ENCODE data around the gene ZFYVE27.

ZFYVE27 gene

DNA sequence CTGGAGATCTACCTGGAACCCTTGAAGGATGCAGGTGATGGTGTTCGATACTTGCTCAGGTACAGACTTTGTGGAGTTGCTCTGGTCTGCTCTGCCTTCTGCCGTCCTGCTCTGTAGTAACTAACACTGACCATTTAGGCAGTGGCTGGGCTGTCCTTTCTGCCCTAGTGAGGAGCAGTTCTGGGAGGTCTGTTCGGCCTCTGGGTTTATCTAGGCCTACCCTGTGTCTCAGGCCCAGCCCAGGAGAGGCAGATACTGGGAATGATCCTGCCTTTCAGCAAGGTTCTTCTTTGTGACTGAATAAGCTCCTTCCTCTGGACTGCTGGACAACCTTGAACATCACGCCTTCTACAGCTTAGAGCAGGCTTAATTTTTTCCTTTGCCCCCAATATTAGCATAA, 1.7 kb downstream of the ZFYVE27 start:
- TF ChIP-seq, protein P1, sequence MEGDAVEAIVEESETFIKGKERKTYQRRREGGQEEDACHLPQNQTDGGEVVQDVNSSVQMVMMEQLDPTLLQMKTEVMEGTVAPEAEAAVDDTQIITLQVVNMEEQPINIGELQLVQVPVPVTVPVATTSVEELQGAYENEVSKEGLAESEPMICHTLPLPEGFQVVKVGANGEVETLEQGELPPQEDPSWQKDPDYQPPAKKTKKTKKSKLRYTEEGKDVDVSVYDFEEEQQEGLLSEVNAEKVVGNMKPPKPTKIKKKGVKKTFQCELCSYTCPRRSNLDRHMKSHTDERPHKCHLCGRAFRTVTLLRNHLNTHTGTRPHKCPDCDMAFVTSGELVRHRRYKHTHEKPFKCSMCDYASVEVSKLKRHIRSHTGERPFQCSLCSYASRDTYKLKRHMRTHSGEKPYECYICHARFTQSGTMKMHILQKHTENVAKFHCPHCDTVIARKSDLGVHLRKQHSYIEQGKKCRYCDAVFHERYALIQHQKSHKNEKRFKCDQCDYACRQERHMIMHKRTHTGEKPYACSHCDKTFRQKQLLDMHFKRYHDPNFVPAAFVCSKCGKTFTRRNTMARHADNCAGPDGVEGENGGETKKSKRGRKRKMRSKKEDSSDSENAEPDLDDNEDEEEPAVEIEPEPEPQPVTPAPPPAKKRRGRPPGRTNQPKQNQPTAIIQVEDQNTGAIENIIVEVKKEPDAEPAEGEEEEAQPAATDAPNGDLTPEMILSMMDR (IDR thresholded peaks at IDR 0.05; ENCODE audit: low read depth, low read length), result no peak
- no peak for DNase-seq (ENCODE audit: extremely low read depth, low read depth)

DNA sequence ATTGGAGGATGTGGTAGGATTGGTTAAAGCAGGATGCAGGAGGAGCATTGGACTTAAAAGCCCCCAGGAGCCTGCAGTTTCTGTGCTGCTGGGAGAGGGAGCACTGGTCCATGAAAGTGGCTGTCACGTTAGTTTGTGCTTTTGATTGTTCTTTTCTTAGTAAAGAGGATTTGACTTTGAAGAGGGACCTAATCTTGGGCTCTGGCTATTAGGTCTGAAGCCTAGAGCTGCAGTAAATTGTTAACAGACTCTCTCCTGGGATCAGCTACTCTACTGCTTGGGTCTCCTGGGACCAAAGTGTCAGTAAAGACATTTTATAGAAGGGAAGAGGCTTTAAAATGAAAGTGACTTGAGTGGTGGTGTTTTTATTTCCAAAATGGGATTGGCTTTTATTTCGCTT, 3.7 kb downstream of the ZFYVE27 start:
- TF ChIP-seq, protein P1 (IDR thresholded peaks at IDR 0.05; ENCODE audit: low read depth, low read length), result no peak
- no peak for DNase-seq (ENCODE audit: extremely low read depth, low read depth)

DNA sequence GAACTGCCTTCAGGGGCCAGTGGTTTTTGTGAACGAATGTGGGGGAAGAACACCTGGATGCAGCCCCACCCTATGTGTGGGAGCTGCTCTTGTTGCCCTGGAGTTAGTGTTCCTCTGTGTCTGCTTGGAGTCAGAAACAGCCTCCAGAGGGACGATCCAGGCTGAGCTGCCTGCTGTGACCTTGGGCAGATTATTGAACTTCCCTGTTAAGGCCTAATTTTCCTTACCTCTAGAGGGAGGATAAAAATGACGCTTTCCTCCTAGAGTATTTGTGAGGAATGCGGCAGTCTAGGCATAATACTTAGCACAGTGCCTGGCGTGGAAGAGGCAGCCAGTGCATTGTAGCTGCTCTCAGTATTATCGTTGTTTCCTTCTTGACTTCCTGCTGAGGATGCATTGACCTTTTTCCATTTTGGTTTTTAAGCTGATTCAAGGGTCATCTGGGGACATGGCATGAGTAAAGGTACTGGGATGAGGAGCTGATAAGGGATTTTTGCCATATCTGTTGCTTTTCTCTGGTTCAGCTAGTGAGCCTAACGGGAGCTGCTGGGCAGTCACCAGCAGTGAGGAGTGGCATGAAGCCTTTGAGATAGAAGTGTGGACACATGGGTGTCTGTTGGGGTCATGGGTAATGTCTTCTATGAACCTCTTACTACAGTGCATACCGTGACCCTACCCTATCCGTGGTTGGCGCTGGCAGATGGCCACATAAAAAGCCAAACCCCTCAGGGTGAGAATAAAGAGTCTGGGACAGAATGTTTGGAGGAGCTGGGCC, 6.4 kb downstream of the ZFYVE27 start:
- no peak for DNase-seq (ENCODE audit: extremely low read depth, low read depth)
- TF ChIP-seq, protein P1 (IDR thresholded peaks at IDR 0.05; ENCODE audit: low read depth, low read length), result no peak

DNA sequence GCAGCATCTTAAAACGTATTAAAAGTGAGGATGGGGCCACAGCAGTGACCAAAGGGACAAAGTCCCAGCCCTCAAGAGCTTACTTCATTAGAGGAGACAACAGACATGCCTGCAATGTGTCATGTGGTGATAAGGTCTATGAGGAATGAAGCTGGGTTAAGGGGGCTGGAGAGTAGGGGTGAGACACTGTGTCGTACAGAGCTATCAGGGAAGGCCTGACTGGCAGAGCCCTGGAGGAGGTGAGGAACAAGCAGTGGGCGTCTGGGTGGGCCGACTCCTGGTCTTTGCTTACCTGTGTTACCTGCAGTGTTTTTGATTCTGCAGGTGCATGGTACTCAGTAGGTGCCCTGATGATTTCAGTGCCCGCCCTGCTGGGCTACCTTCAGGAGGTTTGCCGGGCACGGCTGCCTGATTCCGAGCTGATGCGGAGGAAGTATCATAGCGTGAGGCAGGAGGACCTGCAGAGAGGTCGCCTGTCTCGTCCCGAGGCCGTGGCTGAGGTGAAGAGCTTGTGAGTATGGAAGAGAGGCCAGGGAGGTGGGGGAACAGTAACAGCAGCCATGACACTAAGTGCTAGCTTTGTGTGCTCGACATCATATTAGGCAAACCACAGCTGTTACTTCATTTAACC, 7.6 kb downstream of the ZFYVE27 start:
- TF ChIP-seq, protein P1 (IDR thresholded peaks at IDR 0.05; ENCODE audit: low read depth, low read length), result no peak

DNA sequence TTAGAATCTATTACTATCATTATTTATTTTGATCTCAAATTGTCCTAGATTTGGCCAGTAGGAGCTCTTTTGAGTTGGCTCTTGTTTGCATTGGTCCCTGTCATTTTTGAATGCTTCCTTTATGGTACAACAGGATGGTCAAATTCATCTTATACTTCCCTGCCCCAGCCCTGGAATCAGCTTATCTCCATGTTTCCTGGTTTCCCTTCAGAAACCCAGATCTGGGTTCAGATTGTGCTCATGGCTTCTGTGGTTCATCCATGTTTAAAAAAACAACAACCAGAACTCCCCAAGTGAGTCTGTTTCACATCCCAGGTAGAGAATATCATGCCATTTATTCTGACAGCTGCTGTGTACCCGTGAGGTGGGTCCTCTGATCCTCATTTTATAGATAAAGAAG, 10.6 kb downstream of the ZFYVE27 start:
- TF ChIP-seq, protein P1 (IDR thresholded peaks at IDR 0.05; ENCODE audit: low read depth, low read length), result no peak
- DNase-seq (ENCODE audit: extremely low read depth, low read depth), result no peak

More for the DNA sequence above, 7.6 kb downstream of the ZFYVE27 start:
- DNase-seq (ENCODE audit: extremely low read depth, low read depth), result no peak

DNA sequence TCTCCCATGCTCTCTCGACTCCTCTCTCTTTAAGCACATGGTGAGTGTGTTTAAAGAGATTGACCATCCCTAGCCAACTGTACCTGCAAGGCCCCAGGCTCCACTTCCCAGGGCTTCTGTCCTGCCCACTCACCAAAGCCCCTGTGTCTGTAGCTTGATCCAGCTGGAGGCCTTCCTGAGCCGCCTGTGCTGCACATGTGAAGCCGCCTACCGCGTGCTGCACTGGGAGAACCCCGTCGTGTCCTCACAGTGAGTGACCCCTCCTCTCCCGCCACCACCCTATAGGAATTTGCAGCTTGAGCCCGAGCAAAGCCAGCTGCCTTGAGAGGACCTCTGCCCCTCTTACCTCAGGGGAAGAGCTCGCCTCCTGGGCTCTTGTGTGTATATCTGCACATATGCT, 11.2 kb downstream of the ZFYVE27 start:
- TF ChIP-seq, protein P1 (IDR thresholded peaks at IDR 0.05; ENCODE audit: low read depth, low read length), result no peak
- no peak for DNase-seq (ENCODE audit: extremely low read depth, low read depth)

DNA sequence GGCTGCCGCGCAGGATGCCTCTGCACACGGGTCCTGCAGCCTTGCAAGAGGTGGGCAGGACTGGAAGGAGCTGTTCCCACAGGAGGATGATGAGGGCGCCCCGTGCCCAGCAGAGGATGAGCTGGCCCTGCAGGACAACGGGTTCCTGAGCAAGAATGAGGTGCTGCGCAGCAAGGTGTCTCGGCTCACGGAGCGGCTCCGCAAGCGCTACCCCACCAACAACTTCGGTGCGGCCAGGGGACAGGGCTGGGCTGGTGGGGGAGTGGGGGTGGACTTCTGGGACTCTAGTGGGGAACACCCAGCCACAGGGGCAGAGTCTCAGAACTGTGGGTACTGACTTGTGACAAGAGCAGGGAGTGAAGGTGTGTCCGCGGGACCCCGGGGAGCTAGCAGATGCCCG, 16.0 kb downstream of the ZFYVE27 start:
- no peak for DNase-seq (ENCODE audit: extremely low read depth, low read depth)
- TF ChIP-seq, protein P1 (IDR thresholded peaks at IDR 0.05; ENCODE audit: low read depth, low read length), result no peak

Data from AG09319 (cell line).